Limb (tissue), 2 donors: ENCODE data around the gene CTBP1.

Experiments used
- DNase-seq, 2 donors: peaks; one replicate each; pipeline ENCODE4 v3.0.0-alpha.2; 2016; ENCODE audit errors: extremely low spot score in 2 of 2

Gene CTBP1

DNA sequence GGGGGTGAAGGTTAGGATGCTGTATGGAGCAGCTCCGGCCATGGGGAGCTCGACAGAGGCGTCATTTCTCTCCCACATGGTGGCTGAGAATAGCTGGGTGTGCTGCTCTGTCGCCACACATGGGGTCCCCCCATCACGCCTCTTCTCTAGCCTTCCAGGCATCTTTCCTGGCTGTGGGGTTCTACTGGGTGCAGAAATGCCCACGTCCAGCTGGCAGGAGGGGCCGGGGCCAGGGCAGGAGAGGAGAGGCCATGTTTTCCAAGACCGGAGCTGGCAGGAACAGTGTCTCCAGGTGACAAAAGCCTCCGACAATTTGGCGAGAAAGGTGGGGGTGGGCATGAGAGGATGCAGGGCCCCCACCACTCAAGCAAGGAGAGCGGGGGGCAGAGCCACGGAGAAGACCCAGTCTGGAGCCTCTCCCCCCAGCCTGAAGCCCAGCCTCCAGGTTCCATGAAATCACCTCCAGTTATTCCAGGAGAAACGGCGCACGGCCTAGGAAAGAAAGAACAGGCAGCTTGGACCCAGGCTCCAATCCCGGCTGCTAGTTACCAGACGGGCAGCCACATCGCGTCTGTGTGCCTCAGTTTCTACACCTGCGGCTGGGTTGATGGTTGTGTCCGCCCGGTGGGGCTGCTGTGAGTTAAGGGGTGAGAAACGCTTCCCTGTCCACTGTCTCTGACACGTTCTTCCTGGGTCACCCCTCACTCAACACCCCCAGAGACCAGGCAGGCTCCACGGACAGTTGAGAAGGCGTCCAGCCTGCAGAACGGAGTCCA, 49.2 kb downstream of the CTBP1 start:
- peak in 1 of 2 donors; percentile 27 for DNase-seq

DNA sequence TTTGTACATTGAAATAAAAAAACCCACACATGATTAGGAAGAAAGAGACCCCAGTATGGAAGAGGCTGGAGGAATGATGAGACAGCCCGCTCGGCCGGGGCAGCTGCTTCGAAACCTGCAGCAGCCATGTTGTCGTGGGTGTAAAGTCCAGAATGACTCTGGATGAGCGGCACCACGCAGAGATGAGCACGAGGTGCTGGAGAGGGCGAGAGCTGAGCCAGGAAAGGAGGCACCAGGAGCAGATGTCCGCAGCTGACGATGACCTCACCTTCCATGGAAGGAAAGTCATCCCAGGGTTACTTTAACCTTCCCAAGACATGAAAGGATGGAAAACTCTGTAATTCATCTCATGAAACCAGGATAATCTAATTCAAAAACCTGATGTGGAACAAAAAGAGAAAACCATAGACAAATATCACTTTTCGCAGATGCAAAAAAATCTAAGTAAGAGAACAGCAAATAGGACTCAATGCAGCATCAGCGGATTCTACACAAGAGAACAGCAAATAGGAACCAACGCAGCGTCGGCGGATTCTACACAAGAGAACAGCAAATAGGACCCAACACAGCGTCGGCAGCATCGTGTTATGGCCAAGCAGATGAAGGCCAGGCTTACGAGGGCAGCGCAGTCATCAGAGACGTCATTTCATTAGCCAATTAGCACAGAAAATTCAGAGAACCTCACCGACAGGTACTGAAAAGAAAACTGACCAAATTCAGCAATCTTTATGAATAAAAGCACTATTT, 50.7 kb downstream of the CTBP1 start:
- peak; percentile 32 for DNase-seq

DNA sequence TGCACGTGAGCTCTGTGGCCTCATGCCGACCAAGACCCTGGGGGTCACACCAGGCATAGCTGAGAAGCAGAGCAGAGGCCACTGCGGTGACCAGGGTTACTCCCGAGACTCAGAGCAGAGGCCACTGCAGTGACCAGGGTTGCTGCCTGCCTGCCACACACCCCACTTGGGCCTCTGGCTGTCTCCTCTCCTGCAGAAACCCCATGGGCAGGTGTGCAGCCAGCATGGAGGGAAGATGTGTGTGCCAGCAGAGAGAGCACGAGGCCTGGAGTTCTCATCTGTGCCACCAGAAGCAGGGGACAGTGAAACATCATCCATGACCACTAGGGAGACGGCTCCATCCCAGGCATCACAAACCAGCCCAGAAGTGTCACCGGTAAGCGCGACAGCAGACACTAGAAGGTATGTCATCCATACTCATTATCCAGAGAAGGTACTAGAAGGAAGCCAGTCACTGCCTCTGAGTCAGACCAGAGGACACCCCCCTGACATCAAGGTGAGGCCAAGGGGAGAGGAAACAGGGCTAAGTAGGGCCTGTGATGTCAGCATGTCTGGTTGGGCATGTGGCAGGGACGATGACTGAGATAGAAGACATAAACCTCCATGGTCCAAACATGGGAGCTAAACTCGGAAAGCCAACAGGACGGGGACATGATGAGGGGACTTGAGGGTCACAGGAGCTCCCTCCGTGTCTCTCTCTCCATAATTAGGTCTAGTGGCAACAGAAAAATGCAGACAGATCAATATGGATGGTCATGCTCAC, 52.3 kb downstream of the CTBP1 start:
- no peak for DNase-seq

DNA sequence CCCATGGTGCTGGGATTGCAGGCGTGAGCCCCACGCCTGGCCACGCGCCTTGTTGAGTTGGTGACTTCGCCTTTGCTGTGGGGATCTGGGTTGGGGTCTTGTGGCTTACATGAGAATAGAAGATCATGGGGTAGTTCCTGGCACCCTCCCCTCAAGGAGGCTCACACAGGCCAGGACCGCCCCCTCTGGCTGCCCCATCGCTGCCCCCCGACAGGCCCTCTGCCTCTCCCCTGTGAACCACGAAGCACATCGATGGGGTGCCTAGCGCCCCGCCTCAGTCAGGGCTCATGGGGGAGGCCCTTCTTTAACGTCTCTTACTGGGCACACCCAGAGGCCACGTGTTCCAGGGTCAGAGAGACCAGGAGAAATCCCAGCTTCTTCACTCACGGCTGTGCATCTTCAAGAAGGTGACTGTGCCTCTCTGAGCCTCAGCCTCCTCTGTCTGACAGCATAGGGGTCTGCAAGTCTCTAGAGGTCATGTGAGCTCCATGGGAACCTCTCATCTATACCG, 53.0 kb downstream of the CTBP1 start:
- DNase-seq: no peak

DNA sequence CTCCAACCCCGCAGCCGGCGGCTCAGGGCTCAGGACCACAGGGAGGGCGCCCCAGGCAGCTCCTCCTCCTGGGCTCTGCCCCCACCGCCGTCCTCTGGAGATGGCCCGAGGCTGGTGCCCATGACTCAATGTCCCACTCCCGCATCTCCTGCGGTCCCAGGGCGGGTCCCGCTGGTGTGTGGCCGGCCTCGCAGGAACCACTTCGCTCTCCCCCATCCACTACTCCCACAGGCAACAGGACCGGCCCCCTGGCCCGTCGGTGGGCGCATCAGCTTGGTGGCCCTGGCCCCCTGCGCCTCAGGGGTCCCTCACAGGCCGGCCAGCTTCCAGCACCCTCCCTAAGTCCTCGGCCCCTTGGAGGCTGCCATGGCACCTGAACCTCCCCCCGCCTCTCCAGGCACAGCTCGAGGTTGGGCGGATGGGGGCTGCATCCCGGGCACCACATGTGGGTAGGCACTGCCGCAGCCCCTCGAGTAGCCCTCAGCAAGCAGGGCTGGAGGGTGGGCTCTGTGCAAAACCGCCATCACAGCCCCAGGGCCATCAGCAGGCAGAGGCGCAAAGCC, 53.7 kb downstream of the CTBP1 start:
- no peak for DNase-seq

DNA sequence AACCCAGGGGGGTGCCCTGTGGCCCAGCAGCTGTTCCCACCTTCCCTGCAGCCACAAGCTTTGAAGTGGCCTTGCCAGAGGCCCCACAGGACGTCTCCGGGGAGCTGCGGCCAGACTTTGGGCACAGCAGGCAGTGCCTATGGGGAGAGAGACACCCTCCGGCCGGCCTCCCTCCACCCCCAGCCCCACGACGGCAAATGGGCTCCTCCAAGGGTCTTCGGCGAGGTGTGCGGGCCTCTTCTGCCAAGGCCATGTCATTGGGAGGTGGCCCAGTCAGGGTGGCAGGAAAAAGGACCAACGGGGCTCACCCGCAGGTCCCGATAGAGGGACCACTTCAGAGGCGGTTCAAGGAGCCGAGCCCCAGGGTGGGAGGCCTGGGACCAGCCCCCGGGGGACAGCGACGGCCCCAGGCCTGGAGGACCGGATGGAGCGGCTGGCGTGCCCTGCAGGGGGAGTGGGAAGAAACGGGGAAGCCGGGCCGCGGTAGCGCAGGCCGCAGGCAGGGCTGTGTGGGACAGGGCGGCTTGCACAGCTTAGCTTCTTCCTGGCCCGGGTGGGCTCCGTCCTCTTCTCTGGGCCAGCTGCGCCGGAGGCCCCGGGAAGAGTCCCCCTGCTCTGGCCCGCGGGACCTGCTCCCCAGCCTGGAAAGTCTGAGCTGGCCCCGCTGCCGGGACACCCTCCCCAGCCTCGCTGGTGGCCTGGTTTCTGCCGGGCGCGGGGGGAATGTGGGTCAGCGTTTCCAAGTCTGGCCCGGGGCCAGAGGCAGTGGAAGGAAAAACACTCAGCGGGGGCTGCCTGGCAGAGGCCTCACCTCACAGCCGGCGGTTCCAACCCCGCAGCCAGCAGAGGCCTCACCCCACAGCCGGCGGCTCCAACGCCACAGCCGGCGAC, 54.7 kb downstream of the CTBP1 start:
- DNase-seq: peak in 1 of 2 donors; percentile 51

DNA sequence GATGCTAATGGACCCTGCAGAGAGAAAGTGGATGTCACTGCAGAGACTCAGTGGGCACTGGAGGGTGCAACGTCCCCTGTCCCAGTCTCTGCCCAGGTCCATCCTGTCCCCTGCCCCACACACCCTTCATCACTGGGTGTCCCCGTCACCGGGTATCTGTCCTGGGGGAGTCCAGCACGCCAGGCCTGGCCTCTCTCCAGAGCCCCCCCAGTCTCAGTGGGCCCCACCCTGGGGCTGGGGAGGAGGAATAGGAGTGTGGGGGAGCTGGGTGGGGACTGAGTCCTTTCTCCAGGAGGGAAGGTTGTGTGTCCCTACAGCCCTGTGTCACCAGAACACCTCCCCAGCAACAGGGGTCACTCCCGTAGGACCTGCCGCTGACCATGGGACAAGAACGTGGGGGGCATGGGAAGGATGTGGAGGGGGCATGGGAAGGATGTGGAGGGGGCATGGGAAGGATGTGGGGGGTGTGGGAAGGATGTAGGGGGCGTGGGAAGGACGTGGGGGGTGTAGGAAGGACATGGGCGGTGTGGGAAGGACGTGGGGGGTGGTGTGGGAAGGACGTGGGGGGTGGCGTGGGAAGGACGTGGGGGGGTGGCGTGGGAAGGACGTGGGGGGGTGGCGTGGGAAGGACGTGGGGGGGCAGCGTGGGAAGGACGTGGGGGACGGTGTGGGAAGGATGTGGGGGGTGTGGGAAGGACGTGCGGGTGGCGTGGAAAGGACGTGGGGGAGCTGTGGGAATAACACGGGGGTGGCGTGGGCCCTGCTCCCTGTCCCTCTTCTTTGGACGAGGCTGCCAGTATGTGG, 55.5 kb downstream of the CTBP1 start:
- peak in 1 of 2 donors; percentile 29 for DNase-seq

DNA sequence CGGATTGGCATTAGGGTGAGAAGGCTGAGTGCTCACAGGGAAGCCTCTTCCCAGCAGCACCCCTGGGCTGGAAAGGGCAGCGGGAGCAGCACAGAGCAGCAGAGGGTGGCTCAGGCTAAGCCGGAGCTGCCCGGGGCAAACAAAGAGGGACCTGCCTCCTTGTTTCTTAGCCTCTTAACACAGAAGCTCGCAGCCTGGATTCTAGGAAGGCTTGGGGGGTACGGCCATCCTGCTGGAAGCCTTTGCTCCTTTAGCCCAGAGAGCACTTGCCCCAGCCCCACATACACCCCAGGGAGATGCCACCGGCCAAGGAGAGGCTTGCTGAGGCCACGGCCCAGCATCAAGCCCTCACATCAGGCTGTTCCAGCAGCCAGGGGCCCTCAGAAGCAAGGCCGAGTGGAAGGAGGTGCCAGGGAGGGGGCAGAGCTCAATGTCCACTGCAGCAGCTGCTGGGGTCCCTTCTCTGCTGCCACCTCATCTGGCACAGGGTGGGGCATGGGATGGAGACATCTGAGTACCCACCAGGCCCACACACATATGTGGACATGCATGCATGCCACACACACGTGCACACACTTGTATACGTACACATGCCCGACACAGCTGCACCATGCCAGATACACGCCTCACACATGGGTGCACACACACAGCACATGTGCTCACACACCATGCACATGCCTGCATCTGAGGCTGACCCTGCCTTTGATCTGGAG, 56.3 kb downstream of the CTBP1 start:
- DNase-seq: peak in 1 of 2 donors; percentile 29

DNA sequence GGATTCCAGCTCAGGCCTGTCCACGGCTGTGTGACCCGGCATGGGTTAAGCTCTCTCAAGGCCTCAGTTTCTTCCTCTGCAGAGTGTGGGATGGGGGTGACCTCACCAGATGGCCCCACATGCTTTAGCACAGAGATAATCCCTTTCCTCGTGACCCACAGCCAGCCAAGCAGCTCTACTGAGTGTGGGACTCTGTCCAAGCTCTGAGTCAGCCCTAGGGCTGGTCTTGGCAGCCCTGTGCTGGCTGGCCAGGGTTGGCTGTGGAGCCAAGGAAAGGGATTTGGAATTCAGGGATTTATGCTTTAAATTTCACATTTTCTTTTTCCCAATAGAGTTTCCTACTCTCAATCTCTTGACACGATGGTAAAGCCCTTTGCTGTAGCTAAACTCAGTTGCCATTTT, 56.8 kb downstream of the CTBP1 start:
- DNase-seq: peak; percentile 78 to 92

DNA sequence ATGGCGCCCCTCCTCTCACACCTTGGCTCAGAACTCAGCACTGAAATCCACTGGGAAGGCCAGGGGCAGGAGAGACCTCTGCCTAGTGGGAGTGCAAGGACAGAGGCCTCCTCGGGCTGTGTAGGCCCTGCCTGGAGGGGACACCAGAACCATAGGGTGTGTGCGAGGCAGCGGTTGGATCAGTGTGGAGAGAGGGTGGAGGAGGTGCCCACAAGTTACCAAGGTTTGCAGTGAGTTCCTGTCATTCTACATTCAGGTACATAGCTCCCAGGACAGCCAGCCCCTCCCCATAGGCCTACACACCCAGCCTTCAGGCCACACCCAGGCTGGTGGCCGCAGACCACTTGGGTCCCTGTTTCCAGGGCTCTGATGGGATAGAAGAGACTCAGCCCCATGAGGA, 57.3 kb downstream of the CTBP1 start:
- DNase-seq: peak in 1 of 2 donors; percentile 25

DNA sequence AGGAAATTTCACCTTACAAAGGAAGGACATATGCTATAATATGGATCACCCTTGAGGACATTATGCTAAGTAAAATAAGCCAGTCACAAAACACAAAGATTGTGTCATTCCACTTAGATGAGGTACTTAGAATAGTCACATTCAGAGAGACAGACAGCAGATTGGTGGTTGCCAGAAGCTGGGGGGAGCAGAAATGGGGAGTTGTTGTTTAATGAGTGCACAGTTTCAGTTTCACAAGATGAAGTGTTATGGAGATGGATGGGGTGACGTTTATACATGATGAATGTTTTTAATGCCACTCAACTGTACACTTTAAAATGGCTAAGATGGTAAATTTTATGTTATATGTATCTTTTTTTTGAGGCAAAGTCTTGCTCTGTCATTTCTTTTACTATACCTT, 61.7 kb downstream of the CTBP1 start:
- no peak for DNase-seq

DNA sequence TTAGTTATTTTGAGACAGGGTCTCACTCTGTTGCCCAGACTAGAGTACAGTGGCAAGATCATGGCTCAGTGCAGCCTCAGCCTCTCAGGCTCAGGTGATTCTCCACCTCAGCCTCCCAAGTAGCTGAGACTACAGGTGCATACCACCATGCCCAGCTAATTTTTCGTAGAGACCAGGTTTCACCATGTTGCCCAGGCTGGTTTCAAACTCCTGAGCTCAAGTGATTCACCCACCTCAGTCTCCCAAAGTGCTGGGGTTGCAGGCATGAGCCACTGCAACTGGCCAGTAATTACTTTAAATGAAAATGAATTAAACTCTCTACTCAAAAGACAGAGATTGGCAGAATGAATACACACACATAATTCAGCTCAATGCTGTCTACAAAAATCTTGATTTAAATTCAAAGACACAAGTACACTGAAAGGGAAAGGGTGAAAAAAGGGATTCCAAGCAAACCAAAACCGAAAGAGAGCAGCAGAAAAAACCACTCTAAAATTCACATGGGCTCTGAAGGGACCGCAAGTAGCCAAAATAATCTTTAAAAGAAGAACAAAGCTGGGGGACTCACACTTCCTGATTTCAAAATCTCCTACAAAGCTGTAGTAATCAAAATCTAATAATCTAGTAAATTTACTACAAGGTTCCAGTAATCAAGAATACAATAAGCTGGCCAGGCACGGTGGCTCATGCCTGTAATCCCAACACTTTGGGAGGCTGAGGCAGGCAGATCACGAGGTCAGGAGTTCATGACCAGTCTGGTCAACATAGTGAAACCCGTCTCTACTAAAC, 64.8 kb downstream of the CTBP1 start:
- DNase-seq: no peak

DNA sequence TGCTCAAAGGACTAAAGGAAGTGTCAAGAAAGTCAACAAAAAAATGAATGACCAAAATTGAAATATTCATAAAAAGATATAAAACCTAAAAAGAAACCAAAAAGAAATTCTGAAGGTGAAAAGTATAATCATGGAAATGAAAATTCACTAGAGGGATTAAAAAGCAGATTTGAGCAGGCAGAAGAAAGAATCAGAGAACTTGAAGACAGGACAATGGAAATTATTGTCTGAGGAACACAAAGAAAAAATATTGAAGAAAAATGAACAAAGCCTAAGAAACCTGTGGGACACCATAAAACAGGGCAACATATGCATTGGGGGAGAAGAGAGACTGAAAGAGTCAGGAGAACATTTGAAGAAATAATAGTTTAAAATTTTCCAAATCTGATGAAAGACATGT, 66.6 kb downstream of the CTBP1 start:
- no peak for DNase-seq

DNA sequence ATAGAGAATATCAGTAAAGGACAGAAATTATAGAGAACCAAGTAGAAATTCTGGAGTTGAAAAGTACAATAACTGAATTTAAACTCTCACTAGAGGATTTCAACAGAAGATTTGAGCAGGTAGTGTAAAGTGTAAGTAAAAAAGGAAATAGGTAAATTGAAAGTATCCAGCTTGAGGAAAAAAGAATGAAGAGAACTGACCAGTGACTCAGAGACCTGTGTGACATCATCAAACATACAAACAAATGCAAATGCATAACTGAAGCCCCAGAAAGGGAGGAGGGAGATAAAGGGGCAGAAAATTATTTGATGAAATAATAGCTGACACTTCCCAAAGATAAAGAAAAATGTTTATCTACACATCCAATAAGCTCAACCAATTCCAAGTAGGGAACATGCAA, 68.3 kb downstream of the CTBP1 start:
- DNase-seq: no peak

DNA sequence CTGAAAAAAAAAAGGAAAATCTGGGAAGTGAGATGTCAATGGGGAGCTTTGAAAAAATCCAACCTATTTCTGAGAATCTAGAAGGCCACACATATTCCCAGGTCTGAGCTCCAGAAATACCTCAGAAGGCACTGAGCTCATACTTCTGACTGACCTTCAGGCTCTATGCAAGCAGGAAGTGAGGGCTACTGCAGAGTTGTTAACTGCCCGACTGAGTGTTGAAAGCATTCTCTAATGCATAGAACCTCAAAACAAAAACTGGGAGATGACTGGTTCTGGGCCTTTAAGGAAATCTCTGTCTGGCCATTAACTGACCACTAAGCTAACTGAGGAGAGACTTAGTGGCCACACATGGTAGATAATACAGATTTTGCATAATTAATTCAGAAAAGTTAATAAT, 69.0 kb downstream of the CTBP1 start:
- no peak for DNase-seq

DNA sequence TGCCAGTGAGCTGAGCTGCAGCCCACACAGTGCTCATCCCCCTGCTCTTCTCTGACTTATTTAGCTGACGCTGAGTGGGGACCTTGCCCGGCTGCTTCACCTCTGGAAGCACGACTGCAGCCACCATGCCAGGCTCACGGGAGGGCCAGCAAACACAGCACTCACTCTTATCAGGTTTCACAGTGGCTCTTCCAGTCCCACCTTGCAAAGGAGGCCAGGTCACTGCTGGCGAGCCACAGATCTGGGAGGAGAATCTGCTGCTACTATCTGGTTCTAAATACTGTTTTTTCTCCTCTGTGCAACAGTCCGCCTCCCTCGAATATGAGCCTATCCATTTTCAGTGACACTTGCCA, 69.9 kb downstream of the CTBP1 start:
- DNase-seq: no peak

DNA sequence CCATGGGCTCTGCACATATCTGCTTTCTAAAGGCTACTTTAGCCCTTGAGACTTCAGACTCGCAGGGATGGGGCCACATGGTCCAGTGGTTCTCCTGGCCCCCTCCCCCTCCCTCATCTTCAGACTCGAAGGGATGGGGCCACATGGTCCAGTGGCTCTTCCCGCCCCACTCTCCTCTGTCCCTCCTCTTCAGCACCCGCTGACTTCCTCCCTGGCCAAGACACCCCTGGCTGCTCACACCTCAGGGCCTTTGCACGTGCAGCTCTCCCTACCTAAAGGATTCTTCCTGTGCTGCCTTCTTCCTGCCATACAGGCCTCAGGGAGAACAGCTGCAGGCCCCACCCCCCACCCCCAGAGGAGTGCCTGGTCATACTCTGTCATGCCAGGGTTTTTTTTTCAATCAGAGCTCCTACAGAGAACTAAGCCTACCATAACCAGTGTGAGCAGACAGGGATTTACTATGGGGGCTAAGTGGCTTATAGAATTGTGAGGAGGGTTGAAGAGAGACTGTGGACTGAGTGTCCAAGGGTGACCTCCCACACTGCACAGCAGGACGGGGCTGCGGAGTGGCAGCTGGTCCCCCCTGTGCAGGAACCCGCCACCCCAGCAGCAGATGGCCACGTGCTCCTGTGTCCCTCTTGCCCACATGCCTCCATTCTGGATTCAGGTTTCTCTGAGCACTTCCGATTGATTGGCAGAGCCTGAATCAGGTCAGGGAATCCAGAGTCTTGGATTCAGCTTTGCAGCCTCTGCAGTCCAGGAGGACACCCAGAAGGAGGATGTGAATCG, 70.4 kb downstream of the CTBP1 start:
- no peak for DNase-seq
